HG02981 (cell line): Measurements from ENCODE around the gene GOLGA5.
A peak's percentile ranks its signal among the peaks of the same experiment; 100 is the strongest.
"Not testable (repeated sequence)": the region's sequence is repeated elsewhere in the genome, so short reads cannot be mapped to it uniquely, and the experiment has no call there.

Experiments
- ATAC-seq: cut with Tn5 transposase; IDR thresholded peaks from one replicate; pipeline ENCODE4 v1.9.1; 2021; ENCODE audit warnings: mild to moderate bottlenecking, moderate library complexity; ENCODE audit not compliant: unreplicated experiment

Gene GOLGA5

GRCh38 chr14:92775292-92775691, 18.8 kb upstream of the GOLGA5 start:
- peak; percentile 91 for ATAC-seq

- not testable (repeated sequence) for ATAC-seq
These were observed 15.1 kb upstream of the GOLGA5 start for GRCh38 chr14:92778868-92779565.

- ATAC-seq = no peak
These were observed 13.5 kb upstream of the GOLGA5 start for GRCh38 chr14:92780444-92781232.

DNA sequence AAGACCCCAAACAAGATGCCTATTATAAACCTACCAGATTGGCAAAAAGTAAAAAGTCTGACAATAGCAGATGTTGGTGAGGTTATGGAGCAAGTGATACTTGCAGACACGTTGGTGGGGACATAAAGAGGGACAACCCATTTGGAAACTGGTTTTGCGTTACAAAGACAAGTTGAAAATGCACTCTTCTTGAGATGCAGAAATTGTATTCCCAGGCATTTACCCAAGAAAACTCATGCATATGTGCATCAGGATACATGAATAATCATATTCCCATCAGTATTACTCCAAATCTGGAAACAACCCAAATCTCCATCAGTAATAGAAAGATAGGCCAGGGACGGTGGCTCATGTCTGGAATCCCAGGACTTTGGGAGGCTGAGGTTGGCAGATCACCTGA, 12.8 kb upstream of the GOLGA5 start:
- no peak for ATAC-seq

DNA sequence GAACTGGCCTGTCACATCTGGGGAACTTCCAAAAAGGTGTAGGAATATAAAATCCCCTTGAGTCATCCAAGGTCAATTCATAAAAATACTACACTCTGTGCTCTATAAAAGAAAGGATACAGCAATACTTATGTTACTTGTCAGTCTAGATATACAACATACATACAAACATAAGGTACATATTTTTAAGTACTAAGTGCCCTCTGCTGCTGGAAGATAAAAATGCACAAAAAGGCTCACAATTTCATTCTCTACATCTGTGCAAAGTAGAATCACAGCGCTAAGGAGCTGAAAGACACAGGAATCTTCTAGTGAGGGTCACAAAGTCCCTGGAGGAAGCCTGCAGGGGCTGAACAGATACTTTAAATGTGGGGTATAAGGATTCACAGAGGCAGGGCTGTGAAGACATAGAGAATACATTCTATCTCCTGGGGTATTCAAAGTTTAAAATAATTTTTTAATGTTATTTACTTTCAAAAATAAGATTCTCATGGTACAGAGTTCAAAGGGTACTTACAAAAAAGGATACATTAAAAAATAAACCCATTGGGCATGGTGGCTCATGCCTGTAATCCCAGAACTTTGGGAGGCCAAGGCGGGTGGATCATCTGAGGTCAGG, 10.2 kb upstream of the GOLGA5 start:
- peak; percentile 46 for ATAC-seq

- ATAC-seq = no peak
These were observed 8.3 kb upstream of the GOLGA5 start for GRCh38 chr14:92785667-92786426.

DNA sequence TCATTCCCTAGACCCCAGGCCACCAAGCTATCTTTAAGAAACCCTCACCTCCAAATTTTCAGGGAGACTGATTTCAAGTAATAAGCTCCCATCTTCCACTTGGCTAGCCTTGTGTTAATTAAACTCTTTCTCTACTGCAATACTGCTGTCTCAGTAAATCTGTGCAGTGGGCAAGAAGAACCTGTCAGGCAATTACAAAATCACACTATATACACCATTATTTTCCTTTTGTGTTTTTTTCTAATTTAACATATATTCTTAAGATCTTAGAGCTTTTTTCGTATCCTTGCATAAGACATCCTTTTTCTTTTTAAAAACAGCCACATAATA, 7.7 kb upstream of the GOLGA5 start:
- no peak for ATAC-seq

GRCh38 chr14:92787554-92787953, 6.6 kb upstream of the GOLGA5 start:
- ATAC-seq = no peak

GRCh38 chr14:92789457-92790089, 4.5 kb upstream of the GOLGA5 start:
- no peak for ATAC-seq

DNA sequence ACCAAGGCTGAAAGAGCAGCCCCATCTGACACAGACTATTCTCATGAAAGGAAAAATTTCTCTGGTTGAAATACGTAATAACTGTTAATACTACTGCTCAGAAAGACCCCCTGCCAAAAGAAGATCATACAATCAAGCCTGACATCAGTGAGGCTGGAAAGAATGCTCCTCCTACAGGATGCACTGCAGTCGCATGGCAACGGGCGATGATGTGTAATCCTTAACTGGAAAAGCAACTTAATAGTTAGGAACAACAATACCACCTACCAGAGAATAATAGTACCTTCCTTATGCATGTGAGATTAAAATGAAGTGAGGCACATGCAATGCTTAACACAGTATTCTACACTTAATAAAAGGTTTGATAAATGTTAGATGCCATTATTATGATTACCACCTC, 1.2 kb upstream of the GOLGA5 start:
- no peak for ATAC-seq

GRCh38 chr14:92794547-92794941, 439 bp downstream of the GOLGA5 start:
- ATAC-seq = no peak

DNA sequence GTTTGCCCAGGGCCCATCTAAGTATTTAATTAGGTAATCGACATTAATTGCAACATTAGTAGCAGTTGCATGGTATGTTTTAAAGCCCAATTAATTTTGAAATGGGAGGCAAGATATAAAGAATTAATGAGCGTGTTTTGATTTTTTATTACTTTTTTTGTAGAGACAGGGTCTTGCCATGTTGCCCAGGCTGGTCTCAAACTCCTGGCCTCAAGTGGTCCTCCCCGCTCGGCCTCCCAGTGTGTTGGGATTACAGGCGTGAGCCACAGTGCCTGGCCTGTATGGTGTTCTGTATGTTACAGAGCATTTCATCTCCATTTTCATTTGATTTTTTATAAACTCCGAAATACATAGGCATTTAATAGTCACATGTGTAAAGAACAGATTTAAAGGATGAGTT, 856 bp downstream of the GOLGA5 start:
- ATAC-seq = no peak

- ATAC-seq = no peak
These were observed 4.0 kb downstream of the GOLGA5 start for GRCh38 chr14:92797935-92798653.

DNA sequence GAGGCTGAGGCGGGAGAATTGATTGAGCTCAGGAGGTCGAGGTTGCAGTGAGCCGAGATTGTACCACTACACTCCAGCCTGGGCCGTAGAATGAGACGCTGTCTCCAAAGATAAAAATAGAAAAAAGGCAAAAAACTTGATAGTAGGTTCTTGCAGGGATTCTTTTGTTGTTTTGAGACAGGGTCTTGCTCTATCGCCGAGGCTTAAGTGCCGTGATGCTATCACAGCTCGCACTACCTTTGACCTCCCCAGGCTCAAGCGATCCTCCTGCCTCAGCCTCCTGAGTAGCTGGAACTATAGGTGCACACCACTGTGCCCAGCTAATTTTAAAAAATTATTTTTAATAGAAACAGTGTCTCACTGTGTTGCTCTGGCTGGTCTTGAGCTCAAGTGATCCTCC, 4.7 kb downstream of the GOLGA5 start:
- ATAC-seq = no peak

GRCh38 chr14:92800012-92800411, 5.9 kb downstream of the GOLGA5 start:
- ATAC-seq = no peak

DNA sequence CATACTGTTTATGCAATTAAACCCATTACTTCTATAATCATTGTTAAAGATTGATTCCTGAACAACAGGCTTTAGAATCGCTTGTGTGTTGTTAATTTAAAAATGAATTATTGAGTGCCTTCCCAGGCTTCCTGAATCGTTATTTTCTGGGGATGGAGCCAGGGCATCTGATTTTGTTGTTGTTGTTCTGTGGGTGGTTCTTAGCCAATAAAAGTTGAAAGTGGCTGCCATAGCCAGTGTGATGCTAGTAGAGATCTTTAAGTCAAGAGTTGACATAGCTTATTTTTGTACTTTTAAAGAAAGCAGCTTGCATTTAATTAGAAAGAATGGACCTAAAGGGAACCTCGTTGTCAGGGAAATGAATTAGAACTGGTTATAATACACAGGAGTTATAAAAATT, 6.4 kb downstream of the GOLGA5 start:
- no peak for ATAC-seq

DNA sequence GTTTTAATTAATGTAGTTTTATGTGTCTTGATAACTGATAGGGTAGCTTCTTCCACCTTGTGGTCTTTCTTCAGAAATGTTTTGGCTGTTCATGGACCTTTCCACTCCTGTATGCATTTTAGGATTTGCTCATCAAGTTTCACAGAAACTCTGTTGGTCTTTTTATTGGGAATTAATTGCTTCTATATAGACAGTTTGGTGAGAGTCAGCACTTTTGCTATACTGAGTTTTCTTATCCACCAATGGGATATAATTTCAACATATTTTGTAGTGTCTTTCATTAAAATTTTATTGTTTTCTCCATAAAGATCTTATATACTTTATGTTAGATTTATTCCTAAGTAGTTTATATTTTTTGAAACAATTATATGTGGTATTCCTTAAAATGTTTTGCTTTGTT, 7.8 kb downstream of the GOLGA5 start:
- no peak for ATAC-seq

DNA sequence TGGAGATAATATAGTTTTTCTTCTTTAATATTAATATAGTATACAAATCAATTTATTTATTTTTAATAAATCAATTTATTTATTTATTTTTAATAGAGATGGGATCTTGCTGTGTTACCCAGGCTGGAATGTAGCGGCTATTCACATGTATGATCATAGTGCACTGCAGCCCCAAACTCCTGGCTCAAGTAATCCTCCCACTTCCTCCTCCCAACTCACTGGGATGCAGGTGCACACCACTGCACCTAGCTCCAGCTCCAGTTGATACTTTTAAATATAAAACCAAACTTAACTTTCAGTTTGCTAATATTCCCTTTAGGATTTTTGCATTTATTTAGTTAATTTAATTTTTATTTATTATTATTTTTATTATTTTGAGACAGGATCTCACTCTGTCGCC, 8.6 kb downstream of the GOLGA5 start:
- ATAC-seq = no peak

GRCh38 chr14:92813201-92813600, 19.1 kb downstream of the GOLGA5 start:
- ATAC-seq = no peak

- no peak for ATAC-seq
These were observed 25.0 kb downstream of the GOLGA5 start for GRCh38 chr14:92819011-92819597.
